Chondrocyte (in vitro differentiated cells): ENCODE results near the gene C11orf24. TPM values are rescaled to one million over a fixed set of nuclear protein-coding genes. Genes with fewer than 3 reads are reported as not detected.

Experiments used
- DNase-seq: peaks from one replicate; pipeline ENCODE4 v3.0.0; 2021; ENCODE audit warnings: mixed read lengths, low spot score
- H3K27ac Mint-ChIP-seq: one replicate; pipeline ENCODE4 v1.8.0; 2021; ENCODE audit warnings: mild to moderate bottlenecking, moderate library complexity, mixed read lengths; ENCODE audit not compliant: unreplicated experiment
- H3K27me3 Mint-ChIP-seq: 2 replicates; pipeline ENCODE4 v1.8.0; 2021; ENCODE audit warnings: low read depth, mixed read lengths
- H3K36me3 Mint-ChIP-seq: 2 replicates; pipeline ENCODE4 v1.8.0; 2021; ENCODE audit warnings: low read depth, mixed read lengths
- H3K4me1 Mint-ChIP-seq: 2 replicates; pipeline ENCODE4 v1.8.0; 2021; ENCODE audit warnings: low read depth, mild to moderate bottlenecking, mixed read lengths
- H3K4me3 Mint-ChIP-seq: one replicate; pipeline ENCODE4 v1.8.0; 2021; ENCODE audit warnings: mild to moderate bottlenecking, moderate library complexity, mixed read lengths; ENCODE audit not compliant: unreplicated experiment
- H3K9me3 Mint-ChIP-seq: 2 replicates; pipeline ENCODE4 v1.8.0; 2021; ENCODE audit warnings: low read depth, mixed read lengths
- CTCF ChIP-seq: fragments of 200-600 bp; sonication (generic); IDR thresholded peaks from 2 replicates; pipeline ENCODE4 v1.5.0; 2021; ENCODE audit warnings: antibody characterized with exemption, mild to moderate bottlenecking, moderate library complexity
- long read RNA-seq: library from polyadenylated mRNA; stranded (forward); transcript quantifications from one replicate; pipeline ENCODE4 v2.0.0, GENCODE V29; 2021
- total RNA-seq: library from RNA; stranded (reverse); gene quantifications from 3 replicates; pipeline ENCODE4 v1.2.1, GENCODE V29; 2021

The C11orf24 gene
- 104 to 110 TPM (median 107 TPM) in 3 replicates for total RNA-seq
- long read RNA-seq, transcript C11orf24-201 (4 exons, 2,063 nt): major isoform, 29 of 57 reads
- long read RNA-seq, partial matches to known transcripts: 3 of 57 reads
- long read RNA-seq, other reads (novel, unspliced or antisense): 24 of 57 reads

- no peaks in the 10 kb centered on the region for H3K9me3 Mint-ChIP-seq
- H3K36me3 Mint-ChIP-seq: peaks cover 7% of the 10 kb centered on the region
- peak within 1 kb of the TSS; percentile 94 for H3K4me3 Mint-ChIP-seq
- peak; percentile 98 for DNase-seq
- H3K27me3 Mint-ChIP-seq: no peaks in the 10 kb centered on the region
- TF ChIP-seq CTCF: peak; percentile 26
- peaks cover 41% of the 10 kb centered on the region for H3K4me1 Mint-ChIP-seq
- H3K27ac Mint-ChIP-seq: peak within 1 kb of the TSS; percentile 99
These were observed at the start of gene C11orf24 for GRCh38 chr11:68271781-68272608. C11orf24 (minus strand) TSS chr11:68271973; CDS start chr11:68263767, 8,206 bp downstream.

- DNase-seq: no peak
- Mint-ChIP-seq H3K4me1 (peaks cover 48% of the 10 kb centered on the region), H3K27ac (peak overlapping the region; percentile 17), H3K9me3 (no peaks in the 10 kb centered on the region), H3K36me3 (peaks cover 1% of the 10 kb centered on the region), H3K4me3 (no peak overlapping the region), H3K27me3 (no peaks in the 10 kb centered on the region)
- no peak for TF ChIP-seq CTCF
These were observed 45.5 kb upstream of the C11orf24 start for GRCh38 chr11:68317147-68317785.

GRCh38 chr11:68315171-68315920 lies 43.6 kb upstream of the C11orf24 start:
- no peak for DNase-seq
- H3K27me3 Mint-ChIP-seq: no peaks in the 10 kb centered on the region
- no peaks in the 10 kb centered on the region for H3K9me3 Mint-ChIP-seq
- H3K4me3 Mint-ChIP-seq: peak overlapping the region; percentile 89
- TF ChIP-seq CTCF: no peak
- peak overlapping the region; percentile 89 for H3K27ac Mint-ChIP-seq
- no peaks in the 10 kb centered on the region for H3K36me3 Mint-ChIP-seq
- peaks cover 44% of the 10 kb centered on the region for H3K4me1 Mint-ChIP-seq

- no peak for TF ChIP-seq CTCF
- no peak for DNase-seq
- no peaks in the 10 kb centered on the region for H3K9me3 Mint-ChIP-seq
- peak overlapping the region; percentile 89 for H3K4me3 Mint-ChIP-seq
- peak overlapping the region; percentile 89 for H3K27ac Mint-ChIP-seq
- H3K36me3 Mint-ChIP-seq: no peaks in the 10 kb centered on the region
- H3K27me3 Mint-ChIP-seq: no peaks in the 10 kb centered on the region
- peaks cover 44% of the 10 kb centered on the region for H3K4me1 Mint-ChIP-seq
These were observed 42.7 kb upstream of the C11orf24 start for GRCh38 chr11:68314203-68315170.
